HepG2 (cell line): ENCODE measurements around the gene PDE3A. TPM values are rescaled to one million over a fixed set of nuclear protein-coding genes. Genes with fewer than 3 reads are reported as not detected.

ENCODE experiments used
- ATAC-seq: fragments of 200-7000 bp; cut with Tn5 transposase; 3 replicates; pipeline ENCODE4 v1.9.1; 2020; ENCODE audit warnings: mild to moderate bottlenecking, moderate library complexity
- BruUV-seq: library from RNA; stranded (reverse); fragments of 400-500 nt; replicated peaks from 2 replicates; lab custom pipeline; 2021; lab: Mats Ljungman, UMichigan
- CTCF ChIA-PET: fragments of 300-600 bp; formaldehyde crosslinking; extraction: SDS; loops from one replicate; lab custom pipeline; 2021; ENCODE audit warnings: low total read pairs, inconsistent platforms, low intra/inter-chr PET ratio; lab: Yijun Ruan, JAX
- POLR2A ChIA-PET: fragments of 350-600 bp; sonication (Branson Sonifier 250); formaldehyde crosslinking; loops from one replicate; lab custom pipeline; 2020; ENCODE audit warnings: antibody characterized with exemption, inconsistent platforms; lab: Yijun Ruan, JAX
- DNase-seq: peaks from one replicate; pipeline ENCODE4 v3.0.0-alpha.2; 2015; ENCODE audit warnings: low spot score
- FAIRE-seq: peaks from 3 replicates; lab custom pipeline; 2011; peaks lifted over from hg19 to GRCh38; lab: Jason Lieb, UNC
- H2AFZ ChIP-seq: one replicate; pipeline ENCODE4 v1.6.1; 2011; ENCODE audit warnings: low read length, inconsistent platforms
- H3K27ac ChIP-seq: fragments of 300-600 bp; 3 replicates; pipeline ENCODE4 v1.8.0; 2011; ENCODE audit warnings: mixed run types, mild to moderate bottlenecking, mixed read lengths, low read length, inconsistent platforms; ENCODE audit not compliant: insufficient read depth; ENCODE audit errors: extremely low read length
- H3K27me3 ChIP-seq, 2 experiments: fragments of 200-600 bp in 1 of 2; 2 replicates in 1 of 2; 3 replicates in 1 of 2; pipeline versions ENCODE4 v1.6.0 to v1.8.0; 2011; ENCODE audit warnings: low read length in 2 of 2, mild to moderate bottlenecking in 2 of 2, moderate library complexity in 2 of 2, inconsistent platforms in 1 of 2; ENCODE audit not compliant: insufficient read depth in 2 of 2, control insufficient read depth in 1 of 2
- H3K36me3 ChIP-seq, 2 experiments: fragments of 200-600 bp in 1 of 2; replicated peaks in 1 of 2; 2 replicates in 1 of 2; 3 replicates in 1 of 2; pipeline versions ENCODE4 v1.5.1 to v1.8.0; 2011; ENCODE audit warnings: low read length in 2 of 2, inconsistent platforms in 1 of 2; ENCODE audit not compliant: insufficient read depth in 2 of 2, control insufficient read depth in 1 of 2
- H3K4me1 ChIP-seq: 2 replicates; pipeline ENCODE4 v1.5.1; 2012; ENCODE audit warnings: low read length, inconsistent platforms; ENCODE audit not compliant: insufficient read depth
- H3K4me2 ChIP-seq: 2 replicates; pipeline ENCODE4 v1.6.0; 2011; ENCODE audit warnings: low read depth, low read length, inconsistent platforms
- H3K4me3 ChIP-seq, 3 experiments: fragments of 200-600 bp in 1 of 3; sonication (generic), shearing (Covaris generic) in 1 of 3; replicated peaks in 1 of 3; 2 replicates each; pipeline ENCODE4 v1.5.1; 2011 to 2016; ENCODE audit warnings: low read length in 3 of 3, inconsistent platforms in 2 of 3, low read depth in 2 of 3, mild to moderate bottlenecking in 2 of 3, control low read depth in 1 of 3, mixed read lengths in 1 of 3; ENCODE audit not compliant: insufficient read depth in 1 of 3
- H3K79me2 ChIP-seq: one replicate; pipeline ENCODE4 v1.6.1; 2011; ENCODE audit warnings: low read length, inconsistent platforms; ENCODE audit not compliant: insufficient read depth
- H3K9ac ChIP-seq: 2 replicates; pipeline ENCODE4 v1.6.0; 2011; ENCODE audit warnings: mild to moderate bottlenecking, low read depth, low read length, inconsistent platforms; ENCODE audit not compliant: insufficient read depth
- H3K9me3 ChIP-seq: 2 replicates; pipeline ENCODE4 v1.5.1; 2012; ENCODE audit warnings: mild to moderate bottlenecking, low read length
- H4K20me1 ChIP-seq: 2 replicates; pipeline ENCODE4 v1.6.0; 2011; ENCODE audit warnings: inconsistent platforms, mild to moderate bottlenecking, low read length, moderate library complexity; ENCODE audit not compliant: insufficient read depth
- ARNTL ChIP-seq: sonication (generic); formaldehyde crosslinking; IDR thresholded peaks from 2 replicates; pipeline ENCODE4 v1.4.0; 2020; ENCODE audit warnings: mild to moderate bottlenecking, missing genetic modification reagents
- BHLHE40 ChIP-seq: IDR thresholded peaks from 2 replicates; pipeline ENCODE4 v1.6.1; 2011; ENCODE audit warnings: low read length, improper control_type of control experiment
- KLF6 ChIP-seq: IDR thresholded peaks from 2 replicates; pipeline ENCODE4 v1.8.0; 2016; ENCODE audit warnings: missing biosample characterization, missing genetic modification reagents
- MAFF ChIP-seq: IDR thresholded peaks from 2 replicates; pipeline ENCODE4 v1.6.1; 2011; ENCODE audit warnings: low read depth, low read length, improper control_type of control experiment
- MAFK ChIP-seq, 2 experiments: IDR thresholded peaks in 1 of 2; conservative IDR thresholded peaks in 1 of 2; 2 replicates each; pipeline ENCODE4 v1.6.1; 2011; ENCODE audit warnings: improper control_type of control experiment in 2 of 2, low read length in 2 of 2
- RNF219 ChIP-seq: sonication (generic); formaldehyde crosslinking; IDR thresholded peaks from 2 replicates; pipeline ENCODE4 v1.5.0; 2020; ENCODE audit warnings: mild to moderate bottlenecking, missing genetic modification reagents
- SATB2 ChIP-seq: sonication (generic); formaldehyde crosslinking; IDR thresholded peaks from 2 replicates; pipeline ENCODE4 v1.5.0; 2020; ENCODE audit warnings: missing genetic modification reagents
- SP2 ChIP-seq: sonication (generic); formaldehyde crosslinking; IDR thresholded peaks from 2 replicates; pipeline ENCODE4 v1.5.1; 2020; ENCODE audit warnings: mild to moderate bottlenecking, missing genetic modification reagents
- TOE1 ChIP-seq: sonication (generic); formaldehyde crosslinking; IDR thresholded peaks from 2 replicates; pipeline ENCODE4 v1.4.0; 2020; ENCODE audit warnings: mild to moderate bottlenecking, missing genetic modification reagents
- TSC22D2 ChIP-seq: sonication (generic); formaldehyde crosslinking; IDR thresholded peaks from 2 replicates; pipeline ENCODE4 v1.5.1; 2020; ENCODE audit warnings: missing genetic modification reagents, mild to moderate bottlenecking, borderline replicate concordance
- ZBTB7A ChIP-seq: sonication (generic); formaldehyde crosslinking; IDR thresholded peaks from 2 replicates; pipeline ENCODE4 v1.8.0; 2022; ENCODE audit warnings: mild to moderate bottlenecking, missing genetic modification reagents
- ZMAT5 ChIP-seq: sonication (generic); formaldehyde crosslinking; IDR thresholded peaks from 2 replicates; pipeline ENCODE4 v1.5.0; 2020; ENCODE audit warnings: mild to moderate bottlenecking, low read depth, missing genetic modification reagents, borderline replicate concordance
- ZNF281 ChIP-seq: sonication (generic); formaldehyde crosslinking; IDR thresholded peaks from 2 replicates; pipeline ENCODE4 v1.4.0; 2020; ENCODE audit warnings: missing genetic modification reagents, borderline replicate concordance
- ZNF550 ChIP-seq: sonication (generic); formaldehyde crosslinking; IDR thresholded peaks from 2 replicates; pipeline ENCODE4 v1.4.0; 2020; ENCODE audit warnings: mild to moderate bottlenecking, missing genetic modification reagents, borderline replicate concordance
- ZNF703 ChIP-seq: sonication (generic); formaldehyde crosslinking; IDR thresholded peaks from 2 replicates; pipeline ENCODE4 v1.5.1; 2020; ENCODE audit warnings: missing genetic modification reagents, mild to moderate bottlenecking, moderate library complexity, borderline replicate concordance
- WGBS: methylation state at CpG from one replicate; pipeline ENCODE4 v1.1.6; 2017; ENCODE audit warnings: low lambda C conversion rate; 5-methylcytosine and 5-hydroxymethylcytosine counted together
- in situ Hi-C: cut with HindIII; loops from 2 replicates; pipeline ENCODE4 v1.10.0; 2017; ENCODE audit warnings: low pct_unique_long_range_greater_than_20kb; ENCODE audit not compliant: extremely low pct_ligation_motif_present
- intact Hi-C: fragments of 100-400 bp; cut with micrococcal nuclease; formaldehyde crosslinking; loops from one replicate; pipeline ENCODE4 v1.10.0; 2022; ENCODE audit not compliant: unreplicated experiment
- polyA plus RNA-seq, 8 experiments: library from polyadenylated mRNA; depleted of rRNA in 3 of 8; stranded (reverse) in 7 of 8; unstranded in 1 of 8; fragments of >200 nt; fragmentation: Illumina TruSeq in 4 of 8; extraction: Trizol in 4 of 8; gene quantifications; 2 replicates each; pipeline versions ENCODE4 v1.2.1 to v1.2.3, GENCODE V29; 2011 to 2016; ENCODE audit warnings: low read depth in 4 of 8, missing spikeins in 1 of 8, mixed read lengths in 1 of 8; ENCODE audit not compliant: insufficient read depth in 1 of 8
- total RNA-seq, 5 experiments: library from RNA; depleted of rRNA; stranded (reverse); fragments of >200 nt; fragmentation: Illumina TruSeq; extraction: Trizol; gene quantifications; 2 replicates each; pipeline ENCODE4 v1.2.3, GENCODE V29; 2016; ENCODE audit warnings: low read depth in 1 of 5

Gene PDE3A
- total and polyA plus RNA-seq, 2 of the 13 experiments (the other 11 are each of a cell fraction or from before 2014, with no cell fraction given): 0.77 to 1.5 TPM

GRCh38 chr12:20426957-20427356, 58.6 kb downstream of the PDE3A start:
- in situ Hi-C loops (no loop called here), intact Hi-C loops (no loop called here)
- ChIA-PET POLR2A (no interaction called here), CTCF (no interaction called here)
- Histone ChIP-seq H3K4me1 (no peaks in the 10 kb centered on the region), H3K36me3 (no peaks in the 10 kb centered on the region), H4K20me1 (no peaks in the 10 kb centered on the region), H3K79me2 (no peaks in the 10 kb centered on the region), H2AFZ (no peak overlapping the region), H3K27ac (no peak overlapping the region), H3K9ac (no peak overlapping the region), H3K27me3 (no peaks in the 10 kb centered on the region), H3K4me2 (no peak overlapping the region), H3K4me3 (no peak overlapping the region), H3K9me3 (no peaks in the 10 kb centered on the region)
- FAIRE-seq (no peak), ATAC-seq (no peak), DNase-seq (no peak)
- WGBS: 3% methylated on average over 3 of the region's 3 CpGs
- TF ChIP-seq MAFF (peak; percentile 81), MAFK (conservative IDR thresholded peaks at IDR 0.05 in 1 of 2, IDR thresholded peaks at IDR 0.05 in 1 of 2; ENCODE audit: low read length in 2 of 2) (peak; percentile 74 to 87), ZBTB7A (CRISPR knock-in tag) (no peak)
- no TSS peak for BruUV-seq

- Histone ChIP-seq H3K4me1 (no peaks in the 10 kb centered on the region), H3K27me3 (no peaks in the 10 kb centered on the region), H3K4me3 (no peak overlapping the region), H2AFZ (no peak overlapping the region), H3K36me3 (no peaks in the 10 kb centered on the region), H3K9ac (no peak overlapping the region), H3K27ac (no peak overlapping the region), H4K20me1 (no peaks in the 10 kb centered on the region), H3K4me2 (no peak overlapping the region), H3K9me3 (no peaks in the 10 kb centered on the region), H3K79me2 (no peaks in the 10 kb centered on the region)
- 20% methylated on average over 2 of the region's 2 CpGs for WGBS
- BruUV-seq: no TSS peak
- POLR2A ChIA-PET: no interaction called here
- CTCF ChIA-PET: no interaction called here
- in situ Hi-C loops: no loop called here
- no peak for ATAC-seq
- FAIRE-seq: no peak
- DNase-seq: no peak
- intact Hi-C loops: no loop called here
- TF ChIP-seq TOE1 (CRISPR knock-in tag): no peak
- no peak for TF ChIP-seq ARNTL (CRISPR knock-in tag)
- TF ChIP-seq TSC22D2: no peak
- TF ChIP-seq SP2 (CRISPR knock-in tag): no peak
- TF ChIP-seq SATB2 (CRISPR knock-in tag): no peak
- no peak for TF ChIP-seq ZNF281
- no peak for TF ChIP-seq ZNF703 (CRISPR knock-in tag)
- TF ChIP-seq RNF219: no peak
- no peak for TF ChIP-seq ZNF550 (CRISPR knock-in tag)
- no peak for TF ChIP-seq KLF6 (CRISPR knock-in tag)
- no peak for TF ChIP-seq ZMAT5 (CRISPR knock-in tag)
- TF ChIP-seq BHLHE40: no peak
Measured at GRCh38 chr12:20429852-20430251, 61.5 kb downstream of the PDE3A start.
